SK-N-MC (cell line): ENCODE data around the gene MYOM3.

Source experiments
- EZH2 ChIP-seq: fragments of 200-600 bp; sonication (generic); IDR thresholded peaks from one replicate; pipeline ENCODE4 v1.6.1; 2017; ENCODE audit warnings: antibody characterized with exemption
- POLR2AphosphoS5 ChIP-seq: IDR thresholded peaks from 2 replicates; pipeline ENCODE4 v1.6.1; 2012; ENCODE audit warnings: mild to moderate bottlenecking, low read depth, low read length, borderline replicate concordance

GRCh38 chr1:24009406-24009805, 102.5 kb downstream of the MYOM3 start:
- no peak for TF ChIP-seq POLR2AphosphoS5
- TF ChIP-seq EZH2, result no peak
